OCI-LY1 (cell line): Measurements from ENCODE around the gene TEX10.

Experiments used
- H2AFZ ChIP-seq: fragments of 200-600 bp; sonication (generic), shearing (Covaris generic); 2 replicates; pipeline ENCODE4 v1.6.0; 2014; ENCODE audit warnings: antibody characterized with exemption, mild to moderate bottlenecking, low read length
- H3F3A ChIP-seq: fragments of 200-600 bp; sonication (generic), shearing (Covaris generic); 2 replicates; pipeline ENCODE4 v1.6.0; 2014; ENCODE audit warnings: mild to moderate bottlenecking, antibody characterized with exemption, low read length, moderate library complexity; ENCODE audit not compliant: insufficient read depth
- H3K27ac ChIP-seq: fragments of 200-600 bp; sonication (generic); 2 replicates; pipeline ENCODE4 v1.5.1; 2014; ENCODE audit warnings: low read length, mixed run types, mild to moderate bottlenecking, low read depth; ENCODE audit not compliant: poor library complexity, severe bottlenecking
- H3K27me3 ChIP-seq: fragments of 200-600 bp; sonication (generic); 2 replicates; pipeline ENCODE4 v1.6.0; 2014; ENCODE audit warnings: antibody characterized with exemption, mild to moderate bottlenecking, low read length, moderate library complexity; ENCODE audit not compliant: insufficient read depth
- H3K36me3 ChIP-seq: fragments of 200-600 bp; sonication (generic); 2 replicates; pipeline ENCODE4 v1.6.1; 2014; ENCODE audit warnings: mild to moderate bottlenecking, antibody characterized with exemption, low read length, moderate library complexity, mixed read lengths; ENCODE audit not compliant: insufficient read depth
- H3K4me1 ChIP-seq: fragments of 200-600 bp; sonication (generic); 2 replicates; pipeline ENCODE4 v1.5.1; 2014; ENCODE audit warnings: mild to moderate bottlenecking, low read length, moderate library complexity; ENCODE audit not compliant: insufficient read depth, severe bottlenecking
- H3K4me2 ChIP-seq: fragments of 200-600 bp; sonication (generic), shearing (Covaris generic); 2 replicates; pipeline ENCODE4 v1.6.1; 2014; ENCODE audit warnings: low read length
- H3K4me3 ChIP-seq: fragments of 200-600 bp; sonication (generic); 2 replicates; pipeline ENCODE4 v1.5.1; 2014; ENCODE audit warnings: low read length, low read depth, mild to moderate bottlenecking, mixed read lengths; ENCODE audit not compliant: poor library complexity, severe bottlenecking
- H3K79me2 ChIP-seq: fragments of 200-600 bp; shearing (Covaris generic); 2 replicates; pipeline ENCODE4 v1.6.1; 2016; ENCODE audit warnings: mixed run types, low read length, mixed read lengths; ENCODE audit not compliant: insufficient read depth
- H3K9ac ChIP-seq: fragments of 200-600 bp; sonication (generic), shearing (Covaris generic); 2 replicates; pipeline ENCODE4 v1.6.1; 2014; ENCODE audit warnings: mild to moderate bottlenecking, low read length, mixed read lengths
- H3K9me2 ChIP-seq: fragments of 200-600 bp; sonication (generic), shearing (Covaris generic); 2 replicates; pipeline ENCODE4 v1.6.1; 2014; ENCODE audit warnings: low read depth, mild to moderate bottlenecking, low read length, mixed read lengths
- H3K9me3 ChIP-seq: fragments of 200-600 bp; shearing (Covaris generic); 2 replicates; pipeline ENCODE4 v1.6.1; 2014; ENCODE audit warnings: low read length, mixed read lengths
- H4K20me1 ChIP-seq: fragments of 200-600 bp; sonication (generic), shearing (Covaris generic); 2 replicates; pipeline ENCODE4 v1.6.0; 2016; ENCODE audit warnings: mild to moderate bottlenecking, low read length; ENCODE audit not compliant: insufficient read depth
- CTCF ChIP-seq: fragments of 200-600 bp; sonication (generic), shearing (Covaris generic); IDR thresholded peaks from 2 replicates; pipeline ENCODE4 v1.5.1; 2017; ENCODE audit warnings: mild to moderate bottlenecking, antibody characterized with exemption, low read length, moderate library complexity, mixed read lengths
- EZH2 ChIP-seq: fragments of 200-600 bp; sonication (generic), shearing (Covaris generic); IDR thresholded peaks from 2 replicates; pipeline ENCODE4 v1.8.0; 2017; ENCODE audit warnings: borderline replicate concordance, mixed run types, mild to moderate bottlenecking, antibody characterized with exemption, low read length, moderate library complexity, mixed read lengths

TEX10 gene

GRCh38 chr9:100286257-100286656 is 66.5 kb downstream of the TEX10 start:
- H3K4me2 ChIP-seq, result no peak overlapping the region
- no peaks in the 10 kb centered on the region for H3K27me3 ChIP-seq
- H4K20me1 ChIP-seq, result no peaks in the 10 kb centered on the region
- no peaks in the 10 kb centered on the region for H3K79me2 ChIP-seq
- peaks cover 8% of the 10 kb centered on the region; the same call in 1 of the 2 replicates for H3K9me3 ChIP-seq
- no peak overlapping the region for H2AFZ ChIP-seq
- H3F3A ChIP-seq, result no peaks in the 10 kb centered on the region
- no peak overlapping the region for H3K27ac ChIP-seq
- H3K36me3 ChIP-seq, result peaks cover 66% of the 10 kb centered on the region
- no peaks in the 10 kb centered on the region for H3K4me1 ChIP-seq
- no peak overlapping the region for H3K9ac ChIP-seq
- H3K4me3 ChIP-seq, result no peak overlapping the region
- no peak for TF ChIP-seq EZH2
- TF ChIP-seq CTCF, result no peak
- H3K9me2 ChIP-seq, result no peaks in the 10 kb centered on the region

- peaks cover 8% of the 10 kb centered on the region; the same call in 1 of the 2 replicates for H3K9me3 ChIP-seq
- no peak overlapping the region for H2AFZ ChIP-seq
- TF ChIP-seq CTCF, result no peak
- TF ChIP-seq EZH2, result no peak
- peaks cover 61% of the 10 kb centered on the region for H3K36me3 ChIP-seq
- H3K27me3 ChIP-seq, result no peaks in the 10 kb centered on the region
- no peak overlapping the region for H3K4me2 ChIP-seq
- H3K4me1 ChIP-seq, result no peaks in the 10 kb centered on the region
- H3K4me3 ChIP-seq, result no peak overlapping the region
- H3K9ac ChIP-seq, result no peak overlapping the region
- H4K20me1 ChIP-seq, result no peaks in the 10 kb centered on the region
- H3K9me2 ChIP-seq, result no peaks in the 10 kb centered on the region
- H3K79me2 ChIP-seq, result no peaks in the 10 kb centered on the region
- H3F3A ChIP-seq, result no peaks in the 10 kb centered on the region
- H3K27ac ChIP-seq, result no peak overlapping the region
Measured at GRCh38 chr9:100285601-100286000, 67.1 kb downstream of the TEX10 start.

- Histone ChIP-seq H3K27me3 (no peaks in the 10 kb centered on the region), H4K20me1 (no peaks in the 10 kb centered on the region), H2AFZ (no peak overlapping the region), H3K9ac (no peak overlapping the region), H3K36me3 (peaks cover 58% of the 10 kb centered on the region), H3K9me2 (no peaks in the 10 kb centered on the region), H3K79me2 (no peaks in the 10 kb centered on the region), H3K4me2 (no peak overlapping the region), H3K4me1 (no peaks in the 10 kb centered on the region), H3K4me3 (no peak overlapping the region), H3K9me3 (peaks cover 8% of the 10 kb centered on the region; the same call in 1 of the 2 replicates), H3K27ac (no peak overlapping the region), H3F3A (no peaks in the 10 kb centered on the region)
- TF ChIP-seq CTCF, result no peak
- no peak for TF ChIP-seq EZH2
Measured at GRCh38 chr9:100285080-100285479, 67.7 kb downstream of the TEX10 start.
